Colonic mucosa (tissue), 4 donors: ENCODE results near the gene ARMH2. TPM values are rescaled to one million over a fixed set of nuclear protein-coding genes. Genes with fewer than 3 reads are reported as not detected.

ENCODE experiments used
- DNase-seq: peaks from one replicate; pipeline ENCODE4 v3.0.0-alpha.2; 2020
- H3K27ac ChIP-seq: fragments of 200-600 bp; one replicate; pipeline ENCODE4 v1.8.0; 2021
- H3K27me3 ChIP-seq: fragments of 200-600 bp; one replicate; pipeline ENCODE4 v1.8.0; 2021
- H3K36me3 ChIP-seq: fragments of 200-600 bp; one replicate; pipeline ENCODE4 v1.8.0; 2021
- H3K4me1 ChIP-seq: fragments of 200-600 bp; one replicate; pipeline ENCODE4 v1.8.0; 2021; ENCODE audit warnings: mild to moderate bottlenecking
- H3K4me3 ChIP-seq: fragments of 200-600 bp; one replicate; pipeline ENCODE4 v1.8.0; 2021
- H3K9ac ChIP-seq, 2 donors: one replicate each; pipeline ENCODE4 v1.7.0; 2013; ENCODE audit warnings: control low read depth in 2 of 2, low read depth in 2 of 2, low read length in 2 of 2
- H3K9me3 ChIP-seq: fragments of 200-600 bp; one replicate; pipeline ENCODE4 v1.8.0; 2021
- intact Hi-C: fragments of 100-400 bp; cut with DNase I; formaldehyde crosslinking; loops from one replicate; pipeline ENCODE4 v1.14.1; 2022
- total RNA-seq, 2 donors: library from RNA; stranded (reverse); fragmentation: NEBNext Ultra II Directional in 1 of 2; extraction: Animal tissue kit (Norgen Biotek cat#: 25700) in 1 of 2; gene quantifications; one replicate each; pipeline ENCODE4 v1.2.1, GENCODE V29; 2021
- TF ChIP-seq, protein P1 (sequence below): fragments of 200-600 bp; IDR thresholded peaks from one replicate; pipeline ENCODE4 v1.8.0; 2022; ENCODE audit warnings: antibody characterized with exemption, mild to moderate bottlenecking
- donor health status: healthy.
- donor health status: DM: no; HTN: no; CAD: no.
- donor health status: DM: no; HTN: no; CAD: no.

ARMH2 gene
- total RNA-seq, 2 donors from 2014 or later: not detected

DNA sequence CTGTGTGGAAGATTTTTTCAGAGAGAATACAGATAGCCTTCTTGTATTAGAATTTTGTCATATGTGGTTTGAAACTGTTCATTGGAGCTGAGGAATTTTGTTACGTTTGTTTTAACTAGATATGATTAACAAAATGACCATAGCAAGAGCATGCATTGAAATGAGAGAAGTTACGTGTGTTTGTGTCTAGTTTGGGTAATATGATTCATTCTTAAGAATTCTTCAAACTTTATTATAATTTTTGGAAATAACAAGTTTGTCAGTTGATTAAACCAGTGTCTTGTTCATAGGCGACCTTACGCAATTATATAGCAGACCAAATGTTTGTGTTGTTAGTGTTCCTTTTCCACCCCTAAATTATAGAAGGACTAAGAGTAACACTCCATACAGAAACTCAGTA, 18.5 kb downstream of the ARMH2 start:
- Histone ChIP-seq H3K27ac (peak overlapping the region; percentile 42), H3K9ac (no peak overlapping the region), H3K36me3 (no peaks in the 10 kb centered on the region), H3K9me3 (no peaks in the 10 kb centered on the region), H3K4me3 (no peak overlapping the region), H3K4me1 (no peaks in the 10 kb centered on the region), H3K27me3 (no peaks in the 10 kb centered on the region)
- no peak for DNase-seq
- intact Hi-C loops: no loop called here
- TF ChIP-seq, protein P1, sequence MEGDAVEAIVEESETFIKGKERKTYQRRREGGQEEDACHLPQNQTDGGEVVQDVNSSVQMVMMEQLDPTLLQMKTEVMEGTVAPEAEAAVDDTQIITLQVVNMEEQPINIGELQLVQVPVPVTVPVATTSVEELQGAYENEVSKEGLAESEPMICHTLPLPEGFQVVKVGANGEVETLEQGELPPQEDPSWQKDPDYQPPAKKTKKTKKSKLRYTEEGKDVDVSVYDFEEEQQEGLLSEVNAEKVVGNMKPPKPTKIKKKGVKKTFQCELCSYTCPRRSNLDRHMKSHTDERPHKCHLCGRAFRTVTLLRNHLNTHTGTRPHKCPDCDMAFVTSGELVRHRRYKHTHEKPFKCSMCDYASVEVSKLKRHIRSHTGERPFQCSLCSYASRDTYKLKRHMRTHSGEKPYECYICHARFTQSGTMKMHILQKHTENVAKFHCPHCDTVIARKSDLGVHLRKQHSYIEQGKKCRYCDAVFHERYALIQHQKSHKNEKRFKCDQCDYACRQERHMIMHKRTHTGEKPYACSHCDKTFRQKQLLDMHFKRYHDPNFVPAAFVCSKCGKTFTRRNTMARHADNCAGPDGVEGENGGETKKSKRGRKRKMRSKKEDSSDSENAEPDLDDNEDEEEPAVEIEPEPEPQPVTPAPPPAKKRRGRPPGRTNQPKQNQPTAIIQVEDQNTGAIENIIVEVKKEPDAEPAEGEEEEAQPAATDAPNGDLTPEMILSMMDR: no peak

DNA sequence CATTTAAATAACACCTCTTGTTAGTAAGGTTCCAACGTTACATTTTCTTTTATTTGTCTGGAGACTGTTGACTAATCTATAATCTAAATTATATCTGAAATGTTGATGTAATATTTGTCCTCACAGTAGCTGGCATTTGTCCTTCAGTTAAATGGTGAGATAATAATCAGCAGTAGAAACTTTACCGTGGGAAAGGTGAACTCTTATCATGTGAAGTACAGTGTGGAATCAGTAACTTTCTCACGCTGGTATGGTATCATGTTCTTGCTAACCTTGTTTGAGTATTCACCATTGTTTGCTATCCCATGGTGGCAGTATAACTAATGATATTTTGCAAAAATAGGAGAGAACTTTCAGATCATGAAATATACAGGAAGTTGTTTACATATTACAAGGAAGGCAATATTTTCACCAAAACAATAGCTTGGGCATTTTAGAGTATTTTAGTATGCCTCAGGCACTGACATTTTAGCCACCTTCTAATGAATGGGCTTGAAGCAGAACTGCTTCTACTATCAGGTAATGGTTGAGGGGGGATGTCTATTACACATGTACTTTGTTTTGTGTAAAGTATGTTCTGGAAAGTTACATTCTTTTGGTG, 19.2 kb downstream of the ARMH2 start:
- Histone ChIP-seq H3K27me3 (no peaks in the 10 kb centered on the region), H3K9me3 (no peaks in the 10 kb centered on the region), H3K4me1 (no peaks in the 10 kb centered on the region), H3K9ac (no peak overlapping the region), H3K4me3 (peak overlapping the region; percentile 10), H3K27ac (peak overlapping the region; percentile 42), H3K36me3 (no peaks in the 10 kb centered on the region)
- TF ChIP-seq, protein P1: no peak
- no peak for DNase-seq
- intact Hi-C loops: no loop called here

DNA sequence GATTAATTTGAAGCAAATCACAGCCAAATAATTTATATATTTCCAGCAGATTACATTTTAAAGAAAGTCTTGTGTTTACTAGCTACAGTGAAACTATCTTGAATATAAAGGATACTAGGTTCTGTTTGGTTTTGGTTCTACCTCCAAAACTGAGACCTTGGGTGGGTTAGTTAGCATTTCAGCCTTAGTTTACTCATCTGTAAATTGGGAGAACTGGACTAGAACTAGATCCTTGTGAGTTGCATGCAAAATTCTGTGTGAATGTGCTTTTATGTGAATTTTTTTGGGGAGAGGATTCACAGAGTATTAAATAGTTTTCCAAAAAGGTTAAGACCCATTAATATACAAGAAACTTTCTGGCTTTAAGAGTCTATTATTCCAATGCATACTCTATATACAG, 19.8 kb downstream of the ARMH2 start:
- Histone ChIP-seq H3K36me3 (no peaks in the 10 kb centered on the region), H3K4me1 (no peaks in the 10 kb centered on the region), H3K9ac (peak overlapping the region in 1 of 2 donors; percentile 28), H3K9me3 (no peaks in the 10 kb centered on the region), H3K4me3 (peak overlapping the region; percentile 16), H3K27ac (peak overlapping the region; percentile 42), H3K27me3 (no peaks in the 10 kb centered on the region)
- no peak for DNase-seq
- intact Hi-C loops: no loop called here
- TF ChIP-seq, protein P1: no peak

DNA sequence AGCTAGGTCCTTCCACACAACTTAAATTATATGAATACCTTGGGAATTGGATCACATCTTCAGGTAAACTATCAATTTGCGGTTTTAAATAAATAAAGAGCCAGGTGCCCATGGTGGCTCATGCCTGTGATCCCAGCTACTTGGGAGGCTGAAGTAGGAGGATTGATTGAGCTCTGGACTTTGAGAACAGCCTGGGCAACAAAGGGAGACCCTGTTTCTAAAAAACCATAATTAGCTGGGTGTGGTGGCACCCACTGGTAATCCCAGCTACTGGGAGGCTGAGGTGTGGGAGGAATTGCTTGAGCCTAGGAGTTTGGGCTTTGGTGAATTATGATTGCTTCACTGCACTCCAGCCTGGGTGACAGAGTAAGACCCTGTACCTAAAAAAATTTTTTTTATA, 20.6 kb downstream of the ARMH2 start:
- peak overlapping the region in 1 of 2 donors; percentile 61 for H3K9ac ChIP-seq
- H3K27ac ChIP-seq: peak overlapping the region; percentile 42
- TF ChIP-seq, protein P1: no peak

DNA sequence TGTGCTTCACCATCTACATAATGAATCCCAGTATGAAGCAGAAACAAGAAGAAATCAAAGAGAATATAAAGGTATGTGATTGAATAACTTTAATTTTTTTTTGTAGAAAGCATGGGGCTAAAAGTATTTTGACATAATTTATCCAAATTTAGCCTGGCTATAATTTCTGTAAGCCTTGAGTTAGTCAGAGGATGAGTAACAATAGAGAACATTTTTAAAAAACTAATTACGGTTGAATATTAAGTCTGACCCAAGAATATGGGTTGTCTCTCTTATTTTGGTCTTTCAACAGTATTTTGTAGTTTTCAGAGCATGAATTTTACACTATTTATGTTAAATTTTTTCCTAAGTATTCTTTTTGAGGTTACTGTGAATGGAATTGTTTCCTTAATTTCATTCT, 21.5 kb downstream of the ARMH2 start:
- TF ChIP-seq, protein P1: no peak
- intact Hi-C loops: no loop called here
- no peak for DNase-seq
- Histone ChIP-seq H3K9me3 (no peaks in the 10 kb centered on the region), H3K36me3 (no peaks in the 10 kb centered on the region), H3K4me1 (no peaks in the 10 kb centered on the region), H3K4me3 (no peak overlapping the region), H3K9ac (no peak overlapping the region), H3K27me3 (no peaks in the 10 kb centered on the region), H3K27ac (peak overlapping the region; percentile 95)

More for the DNA sequence above, 20.6 kb downstream of the ARMH2 start:
- Histone ChIP-seq H3K4me3 (peak overlapping the region; percentile 16), H3K4me1 (no peaks in the 10 kb centered on the region), H3K9me3 (no peaks in the 10 kb centered on the region), H3K27me3 (no peaks in the 10 kb centered on the region), H3K36me3 (no peaks in the 10 kb centered on the region)
- DNase-seq: peak; percentile 29
- intact Hi-C loops: no loop called here
